Liver (tissue), 3 donors: Measurements from ENCODE around the gene GNG12.

ENCODE experiments used
- ATF3 ChIP-seq: IDR thresholded peaks from 2 replicates; pipeline ENCODE4 v1.6.1; 2016; ENCODE audit warnings: antibody characterized with exemption
- CTCF ChIP-seq: fragments of 150-350 bp; IDR thresholded peaks from 2 replicates; pipeline ENCODE4 v1.5.1; 2017; ENCODE audit warnings: improper control_type of control experiment, low read depth, low read length; ENCODE audit not compliant: missing input control
- EGR1 ChIP-seq, 2 donors: IDR thresholded peaks; 2 replicates each; pipeline ENCODE4 v1.6.1; 2016 to 2018; ENCODE audit warnings: antibody characterized with exemption in 2 of 2, low read depth in 2 of 2
- GABPA ChIP-seq, 2 donors: IDR thresholded peaks in 1 of 2; conservative IDR thresholded peaks in 1 of 2; 2 replicates each; pipeline ENCODE4 v1.6.1; 2016; ENCODE audit warnings: antibody characterized with exemption in 2 of 2, mild to moderate bottlenecking in 1 of 2, moderate library complexity in 1 of 2
- JUND ChIP-seq, 2 donors: IDR thresholded peaks; 2 replicates each; pipeline ENCODE4 v1.6.1; 2016; ENCODE audit warnings: antibody characterized with exemption in 2 of 2
- MAX ChIP-seq: IDR thresholded peaks from 2 replicates; pipeline ENCODE4 v1.6.1; 2016; ENCODE audit warnings: antibody characterized with exemption
- NR2F2 ChIP-seq: IDR thresholded peaks from 2 replicates; pipeline ENCODE4 v1.6.1; 2016; ENCODE audit warnings: antibody characterized with exemption
- RAD21 ChIP-seq, 2 donors: IDR thresholded peaks; 2 replicates each; pipeline ENCODE4 v1.6.1; 2016; ENCODE audit warnings: antibody characterized with exemption in 2 of 2, mild to moderate bottlenecking in 2 of 2
- REST ChIP-seq: IDR thresholded peaks from 2 replicates; pipeline ENCODE4 v1.6.1; 2016; ENCODE audit warnings: antibody characterized with exemption, mild to moderate bottlenecking
- RXRA ChIP-seq, 2 donors: IDR thresholded peaks; 2 replicates each; pipeline ENCODE4 v1.6.1; 2017 to 2018; ENCODE audit warnings: antibody characterized with exemption in 2 of 2, mild to moderate bottlenecking in 1 of 2
- YY1 ChIP-seq: IDR thresholded peaks from 2 replicates; pipeline ENCODE4 v1.6.1; 2016; ENCODE audit warnings: antibody characterized with exemption, mild to moderate bottlenecking
- donor health status: healthy.
- donor health status: healthy.

- TF ChIP-seq CTCF (no peak), YY1 (no peak), MAX (no peak), REST (no peak), GABPA (IDR thresholded peaks at IDR 0.05 in 1 of 2, conservative IDR thresholded peaks at IDR 0.05 in 1 of 2) (no peak), RAD21 (IDR thresholded peaks at IDR 0.05) (no peak), JUND (IDR thresholded peaks at IDR 0.05) (no peak), RXRA (IDR thresholded peaks at IDR 0.05) (no peak), EGR1 (IDR thresholded peaks at IDR 0.05; ENCODE audit: low read depth in 2 of 2) (no peak), ATF3 (no peak), NR2F2 (no peak)
Observed at GRCh38 chr1:67764633-67765032, 68.6 kb downstream of the GNG12 start.
